ENCODE results near the gene EPS8L3.

DNA sequence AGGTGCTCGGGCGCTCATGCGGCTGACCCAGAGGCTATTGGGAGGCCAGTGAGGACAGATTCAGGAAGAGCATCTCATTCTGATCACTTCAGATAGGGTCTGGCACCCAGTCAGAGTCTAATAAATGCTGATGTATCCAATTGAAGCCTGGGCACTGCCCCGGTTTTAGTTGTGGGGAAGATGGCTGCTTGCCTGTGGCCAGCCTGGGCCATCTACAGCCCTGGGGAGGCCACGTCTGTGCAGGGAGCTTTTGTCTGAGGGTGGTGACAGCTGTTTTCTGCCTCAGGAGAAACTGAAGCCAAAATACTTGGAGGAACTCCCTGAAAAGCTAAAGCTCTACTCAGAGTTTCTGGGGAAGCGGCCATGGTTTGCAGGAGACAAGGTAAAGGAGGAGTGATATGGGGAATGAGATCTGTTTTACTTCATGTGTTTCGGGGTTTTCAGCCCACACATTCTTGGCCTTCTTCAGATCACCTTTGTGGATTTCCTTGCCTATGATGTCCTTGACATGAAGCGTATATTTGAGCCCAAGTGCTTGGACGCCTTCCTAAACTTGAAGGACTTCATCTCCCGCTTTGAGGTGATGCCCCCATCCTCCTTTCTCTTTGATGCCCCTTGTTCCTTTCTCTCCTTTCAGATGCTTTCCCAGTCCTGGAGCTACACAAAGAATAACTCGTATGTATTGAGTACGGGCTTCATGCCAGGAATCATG lies 48.9 kb downstream of the EPS8L3 start:
- TF ChIP-seq POLR2A (IDR thresholded peaks at IDR 0.05; ENCODE audit: low read depth, low read length) (no peak), TCF12 (IDR thresholded peaks at IDR 0.05; ENCODE audit: low read depth, low read length) (no peak), SUZ12 (IDR thresholded peaks at IDR 0.05; ENCODE audit: unreplicated experiment) (no peak)
- TF ChIP-seq, protein P1, sequence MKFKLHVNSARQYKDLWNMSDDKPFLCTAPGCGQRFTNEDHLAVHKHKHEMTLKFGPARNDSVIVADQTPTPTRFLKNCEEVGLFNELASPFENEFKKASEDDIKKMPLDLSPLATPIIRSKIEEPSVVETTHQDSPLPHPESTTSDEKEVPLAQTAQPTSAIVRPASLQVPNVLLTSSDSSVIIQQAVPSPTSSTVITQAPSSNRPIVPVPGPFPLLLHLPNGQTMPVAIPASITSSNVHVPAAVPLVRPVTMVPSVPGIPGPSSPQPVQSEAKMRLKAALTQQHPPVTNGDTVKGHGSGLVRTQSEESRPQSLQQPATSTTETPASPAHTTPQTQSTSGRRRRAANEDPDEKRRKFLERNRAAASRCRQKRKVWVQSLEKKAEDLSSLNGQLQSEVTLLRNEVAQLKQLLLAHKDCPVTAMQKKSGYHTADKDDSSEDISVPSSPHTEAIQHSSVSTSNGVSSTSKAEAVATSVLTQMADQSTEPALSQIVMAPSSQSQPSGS (IDR thresholded peaks at IDR 0.05; ENCODE audit: low read length) = no peak

Measured in GM12878 (cell line).